HCT116 (cell line): Measurements from ENCODE around the gene TSPEAR.

Experiments used
- ATF3 ChIP-seq: IDR thresholded peaks from 2 replicates; pipeline ENCODE4 v1.6.1; 2012
- CEBPB ChIP-seq: IDR thresholded peaks from 2 replicates; pipeline ENCODE4 v1.6.1; 2012; ENCODE audit warnings: low read depth
- CTCF ChIP-seq, 3 experiments: fragments of 200-600 bp in 1 of 3; sonication (generic) in 1 of 3; IDR thresholded peaks in 2 of 3; conservative IDR thresholded peaks in 1 of 3; 2 replicates each; pipeline ENCODE4 v1.5.1; 2012 to 2017; ENCODE audit warnings: low read depth in 2 of 3, low read length in 2 of 3, antibody characterized with exemption in 1 of 3, borderline replicate concordance in 1 of 3, control low read depth in 1 of 3, mild to moderate bottlenecking in 1 of 3, mixed read lengths in 1 of 3, mixed run types in 1 of 3, moderate library complexity in 1 of 3; ENCODE audit not compliant: insufficient read depth in 1 of 3
- ELF1 ChIP-seq: IDR thresholded peaks from 2 replicates; pipeline ENCODE4 v1.6.1; 2012; ENCODE audit warnings: low read depth, borderline replicate concordance
- EZH2 ChIP-seq: fragments of 200-600 bp; sonication (generic); IDR thresholded peaks from 2 replicates; pipeline ENCODE4 v1.6.1; 2017; ENCODE audit warnings: antibody characterized with exemption, mixed run types
- FOSL1 ChIP-seq: IDR thresholded peaks from 2 replicates; pipeline ENCODE4 v1.6.1; 2012; ENCODE audit warnings: low read depth
- MAX ChIP-seq: IDR thresholded peaks from 2 replicates; pipeline ENCODE4 v1.6.1; 2012
- POLR2A ChIP-seq: IDR thresholded peaks from 2 replicates; pipeline ENCODE4 v1.7.0; 2011; ENCODE audit warnings: borderline replicate concordance; ENCODE audit not compliant: insufficient read depth, insufficient read length; ENCODE audit errors: extremely low read depth
- REST ChIP-seq: IDR thresholded peaks from 2 replicates; pipeline ENCODE4 v1.6.1; 2012; ENCODE audit warnings: low read depth
- ZFX ChIP-seq: fragments of 450-650 bp; IDR thresholded peaks from 2 replicates; pipeline ENCODE4 v1.6.1; 2017
- ZNF274 ChIP-seq: fragments of 200-500 bp; sonication (Bioruptor generic); IDR thresholded peaks from 2 replicates; pipeline ENCODE4 v1.6.1; 2014; ENCODE audit warnings: mild to moderate bottlenecking, low read depth, low read length, inconsistent platforms

GRCh38 chr21:44691686-44692085, 19.7 kb downstream of the TSPEAR start:
- TF ChIP-seq REST (no peak), ZFX (no peak), ZNF274 (no peak), ATF3 (no peak), ELF1 (no peak), CTCF (IDR thresholded peaks at IDR 0.05 in 2 of 3, conservative IDR thresholded peaks at IDR 0.05 in 1 of 3; ENCODE audit: borderline replicate concordance in 1 of 3, insufficient read depth in 1 of 3, low read depth in 2 of 3, low read length in 2 of 3) (no peak), POLR2A (no peak), EZH2 (no peak), MAX (no peak), CEBPB (no peak), FOSL1 (no peak)
